Neural cell (in vitro differentiated cells): Measurements from ENCODE around the gene RAB3D.

ENCODE experiments used
- EP300 ChIP-seq: fragments of 450-650 bp; conservative IDR thresholded peaks from 2 replicates; pipeline ENCODE4 v1.6.1; 2014; ENCODE audit warnings: antibody characterized with exemption, mild to moderate bottlenecking, moderate library complexity; ENCODE audit not compliant: poor library complexity, severe bottlenecking
- POLR2AphosphoS5 ChIP-seq: IDR thresholded peaks from 2 replicates; pipeline ENCODE4 v1.6.1; 2012
- SMC3 ChIP-seq: fragments of 450-650 bp; conservative IDR thresholded peaks from 2 replicates; pipeline ENCODE4 v1.6.1; 2014; ENCODE audit warnings: antibody characterized with exemption, mild to moderate bottlenecking, moderate library complexity; ENCODE audit not compliant: poor library complexity
- TAF1 ChIP-seq: IDR thresholded peaks from 2 replicates; pipeline ENCODE4 v1.6.1; 2012; ENCODE audit warnings: low read depth
- TF ChIP-seq, protein P1 (sequence below): fragments of 450-650 bp; IDR thresholded peaks from 2 replicates; pipeline ENCODE4 v1.5.1; 2014; ENCODE audit warnings: antibody characterized with exemption, mild to moderate bottlenecking, moderate library complexity; ENCODE audit not compliant: poor library complexity, severe bottlenecking
- TF ChIP-seq, protein P2 (sequence below): IDR thresholded peaks from 2 replicates; pipeline ENCODE4 v1.6.1; 2012; ENCODE audit warnings: borderline replicate concordance

DNA sequence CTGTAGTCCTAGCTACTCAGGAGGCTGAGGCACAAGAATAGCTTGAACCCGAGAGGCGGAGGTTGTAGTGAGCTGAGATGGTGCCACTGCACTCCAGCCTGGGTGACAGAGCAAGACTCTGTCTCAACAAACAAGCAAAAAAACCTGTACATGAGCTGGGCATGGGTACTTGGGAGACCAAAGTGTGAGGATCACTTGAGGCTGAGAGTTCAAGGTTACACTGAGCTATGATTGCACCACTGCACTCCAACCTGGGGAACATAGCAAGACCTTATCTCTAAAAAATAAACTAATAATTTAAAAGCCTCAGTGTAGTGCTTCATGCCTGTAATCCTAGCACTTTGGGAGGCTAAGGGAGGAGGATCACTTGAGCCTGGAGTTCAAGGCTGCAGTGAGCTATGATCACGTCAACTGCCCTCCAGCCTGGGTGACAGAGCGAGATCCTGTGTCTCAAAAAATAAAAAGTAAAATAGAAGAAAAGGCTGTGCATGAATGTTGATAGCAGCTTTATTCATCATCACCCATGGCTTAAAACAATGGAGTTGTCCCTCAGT is 64.8 kb downstream of the RAB3D start:
- TF ChIP-seq, protein P1, sequence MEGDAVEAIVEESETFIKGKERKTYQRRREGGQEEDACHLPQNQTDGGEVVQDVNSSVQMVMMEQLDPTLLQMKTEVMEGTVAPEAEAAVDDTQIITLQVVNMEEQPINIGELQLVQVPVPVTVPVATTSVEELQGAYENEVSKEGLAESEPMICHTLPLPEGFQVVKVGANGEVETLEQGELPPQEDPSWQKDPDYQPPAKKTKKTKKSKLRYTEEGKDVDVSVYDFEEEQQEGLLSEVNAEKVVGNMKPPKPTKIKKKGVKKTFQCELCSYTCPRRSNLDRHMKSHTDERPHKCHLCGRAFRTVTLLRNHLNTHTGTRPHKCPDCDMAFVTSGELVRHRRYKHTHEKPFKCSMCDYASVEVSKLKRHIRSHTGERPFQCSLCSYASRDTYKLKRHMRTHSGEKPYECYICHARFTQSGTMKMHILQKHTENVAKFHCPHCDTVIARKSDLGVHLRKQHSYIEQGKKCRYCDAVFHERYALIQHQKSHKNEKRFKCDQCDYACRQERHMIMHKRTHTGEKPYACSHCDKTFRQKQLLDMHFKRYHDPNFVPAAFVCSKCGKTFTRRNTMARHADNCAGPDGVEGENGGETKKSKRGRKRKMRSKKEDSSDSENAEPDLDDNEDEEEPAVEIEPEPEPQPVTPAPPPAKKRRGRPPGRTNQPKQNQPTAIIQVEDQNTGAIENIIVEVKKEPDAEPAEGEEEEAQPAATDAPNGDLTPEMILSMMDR, result no peak
- TF ChIP-seq POLR2AphosphoS5 (no peak), SMC3 (no peak), TAF1 (no peak), EP300 (no peak)
- TF ChIP-seq, protein P2, sequence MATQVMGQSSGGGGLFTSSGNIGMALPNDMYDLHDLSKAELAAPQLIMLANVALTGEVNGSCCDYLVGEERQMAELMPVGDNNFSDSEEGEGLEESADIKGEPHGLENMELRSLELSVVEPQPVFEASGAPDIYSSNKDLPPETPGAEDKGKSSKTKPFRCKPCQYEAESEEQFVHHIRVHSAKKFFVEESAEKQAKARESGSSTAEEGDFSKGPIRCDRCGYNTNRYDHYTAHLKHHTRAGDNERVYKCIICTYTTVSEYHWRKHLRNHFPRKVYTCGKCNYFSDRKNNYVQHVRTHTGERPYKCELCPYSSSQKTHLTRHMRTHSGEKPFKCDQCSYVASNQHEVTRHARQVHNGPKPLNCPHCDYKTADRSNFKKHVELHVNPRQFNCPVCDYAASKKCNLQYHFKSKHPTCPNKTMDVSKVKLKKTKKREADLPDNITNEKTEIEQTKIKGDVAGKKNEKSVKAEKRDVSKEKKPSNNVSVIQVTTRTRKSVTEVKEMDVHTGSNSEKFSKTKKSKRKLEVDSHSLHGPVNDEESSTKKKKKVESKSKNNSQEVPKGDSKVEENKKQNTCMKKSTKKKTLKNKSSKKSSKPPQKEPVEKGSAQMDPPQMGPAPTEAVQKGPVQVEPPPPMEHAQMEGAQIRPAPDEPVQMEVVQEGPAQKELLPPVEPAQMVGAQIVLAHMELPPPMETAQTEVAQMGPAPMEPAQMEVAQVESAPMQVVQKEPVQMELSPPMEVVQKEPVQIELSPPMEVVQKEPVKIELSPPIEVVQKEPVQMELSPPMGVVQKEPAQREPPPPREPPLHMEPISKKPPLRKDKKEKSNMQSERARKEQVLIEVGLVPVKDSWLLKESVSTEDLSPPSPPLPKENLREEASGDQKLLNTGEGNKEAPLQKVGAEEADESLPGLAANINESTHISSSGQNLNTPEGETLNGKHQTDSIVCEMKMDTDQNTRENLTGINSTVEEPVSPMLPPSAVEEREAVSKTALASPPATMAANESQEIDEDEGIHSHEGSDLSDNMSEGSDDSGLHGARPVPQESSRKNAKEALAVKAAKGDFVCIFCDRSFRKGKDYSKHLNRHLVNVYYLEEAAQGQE, result no peak
